Measurements from ENCODE around the gene SEMA4F.

GRCh38 chr2:74704216-74704615 is 50.2 kb downstream of the SEMA4F start:
- TF ChIP-seq CTCF (conservative IDR thresholded peaks at IDR 0.05; ENCODE audit: low read length) (no peak), EZH2phosphoT487 (IDR thresholded peaks at IDR 0.05; ENCODE audit: borderline replicate concordance, low read depth, low read length) (no peak)
